Smooth muscle cell (in vitro differentiated cells): ENCODE data around the gene HSD17B8. TPM values are rescaled to one million over a fixed set of nuclear protein-coding genes. Genes with fewer than 3 reads are reported as not detected.

ENCODE experiments used
- DNase-seq: peaks from one replicate; lab custom pipeline; 2025; ENCODE audit not compliant: unreplicated experiment; lab: John Stamatoyannopoulos, UW
- H2AFZ ChIP-seq: fragments of 200-600 bp; sonication (generic); 2 replicates; pipeline ENCODE4 v1.6.0; 2016; ENCODE audit warnings: antibody characterized with exemption, low read depth, mild to moderate bottlenecking
- H3F3A ChIP-seq: fragments of 200-600 bp; sonication (generic); 2 replicates; pipeline ENCODE4 v1.6.0; 2017; ENCODE audit warnings: antibody characterized with exemption, low read depth
- H3K27ac ChIP-seq: fragments of 200-600 bp; sonication (generic); 2 replicates; pipeline ENCODE4 v1.5.1; 2016; ENCODE audit warnings: low read depth, mild to moderate bottlenecking
- H3K27me3 ChIP-seq: fragments of 200-600 bp; sonication (generic); 2 replicates; pipeline ENCODE4 v1.6.1; 2016; ENCODE audit warnings: low read depth, mild to moderate bottlenecking
- H3K36me3 ChIP-seq: fragments of 200-600 bp; sonication (generic); 2 replicates; pipeline ENCODE4 v1.5.1; 2016; ENCODE audit warnings: low read depth
- H3K4me1 ChIP-seq: fragments of 200-600 bp; sonication (generic); 2 replicates; pipeline ENCODE4 v1.5.1; 2016; ENCODE audit warnings: low read depth
- H3K4me2 ChIP-seq: fragments of 200-600 bp; sonication (generic); 2 replicates; pipeline ENCODE4 v1.6.0; 2016; ENCODE audit warnings: mild to moderate bottlenecking
- H3K4me3 ChIP-seq: fragments of 200-600 bp; sonication (generic); 2 replicates; pipeline ENCODE4 v1.5.1; 2016; ENCODE audit warnings: mild to moderate bottlenecking
- H3K79me2 ChIP-seq: fragments of 200-600 bp; sonication (generic); 2 replicates; pipeline ENCODE4 v1.6.0; 2016; ENCODE audit warnings: low read depth, mild to moderate bottlenecking
- H3K9ac ChIP-seq: fragments of 200-600 bp; sonication (generic); 2 replicates; pipeline ENCODE4 v1.6.0; 2016; ENCODE audit warnings: low read depth
- H3K9me3 ChIP-seq: fragments of 200-600 bp; sonication (generic); replicated peaks from 2 replicates; pipeline ENCODE4 v1.5.1; 2016; ENCODE audit warnings: low read depth
- H4K20me1 ChIP-seq: fragments of 200-600 bp; sonication (generic); 2 replicates; pipeline ENCODE4 v1.6.0; 2016; ENCODE audit warnings: low read depth
- CTCF ChIP-seq: fragments of 200-600 bp; sonication (generic); IDR thresholded peaks from 2 replicates; pipeline ENCODE4 v1.5.1; 2017; ENCODE audit warnings: borderline replicate concordance, mild to moderate bottlenecking, antibody characterized with exemption; ENCODE audit not compliant: insufficient read depth, poor library complexity, severe bottlenecking
- WGBS: methylation state at CpG from one replicate; pipeline ENCODE4 v1.1.7; 2016; ENCODE audit warnings: low lambda C conversion rate; 5-methylcytosine and 5-hydroxymethylcytosine counted together
- polyA plus RNA-seq: library from polyadenylated mRNA; unstranded; fragments of >200 nt; fragmentation: Nextera tagmentation; extraction: Ambion mirVana; gene quantifications from 2 replicates; pipeline ENCODE4 v1.2.1, GENCODE V29; 2016
- total RNA-seq: library from RNA; depleted of rRNA; stranded (reverse); fragments of >200 nt; gene quantifications from 2 replicates; pipeline ENCODE4 v1.2.3, GENCODE V29; 2014

HSD17B8 gene
- total and polyA plus RNA-seq, 2 experiments from 2014 or later = 3.7 to 4.9 TPM

GRCh38 chr6:33166363-33166762 lies 38.1 kb upstream of the HSD17B8 start:
- Histone ChIP-seq H3K27ac (no peak overlapping the region), H3K79me2 (no peaks in the 10 kb centered on the region), H3K9me3 (no peaks in the 10 kb centered on the region), H3K4me3 (no peak overlapping the region), H3K36me3 (no peaks in the 10 kb centered on the region), H2AFZ (no peak overlapping the region), H3K9ac (no peak overlapping the region), H3K27me3 (no peaks in the 10 kb centered on the region), H3K4me2 (no peak overlapping the region), H4K20me1 (no peaks in the 10 kb centered on the region), H3F3A (no peaks in the 10 kb centered on the region), H3K4me1 (no peaks in the 10 kb centered on the region)
- WGBS = 82% methylated on average over 6 of the region's 6 CpGs
- no peak for DNase-seq
- no peak for TF ChIP-seq CTCF

- TF ChIP-seq CTCF = no peak
- H3K9ac ChIP-seq = no peak overlapping the region
- H3K27me3 ChIP-seq = no peaks in the 10 kb centered on the region
- H3K4me2 ChIP-seq = no peak overlapping the region
- no peak for DNase-seq
- H3F3A ChIP-seq = no peaks in the 10 kb centered on the region
- H3K36me3 ChIP-seq = no peaks in the 10 kb centered on the region
- 89% methylated on average over 7 of the region's 7 CpGs for WGBS
- H4K20me1 ChIP-seq = no peaks in the 10 kb centered on the region
- H3K79me2 ChIP-seq = no peaks in the 10 kb centered on the region
- no peak overlapping the region for H3K4me3 ChIP-seq
- H3K9me3 ChIP-seq = no peaks in the 10 kb centered on the region
- H3K4me1 ChIP-seq = no peaks in the 10 kb centered on the region
- H3K27ac ChIP-seq = no peak overlapping the region
- no peak overlapping the region for H2AFZ ChIP-seq
Measured at GRCh38 chr6:33166811-33167210, 37.6 kb upstream of the HSD17B8 start.

GRCh38 chr6:33167374-33168283 lies 36.8 kb upstream of the HSD17B8 start:
- Histone ChIP-seq H3K79me2 (no peaks in the 10 kb centered on the region), H3K4me1 (no peaks in the 10 kb centered on the region), H3K9ac (no peak overlapping the region), H3F3A (no peaks in the 10 kb centered on the region), H3K27ac (no peak overlapping the region), H3K36me3 (no peaks in the 10 kb centered on the region), H4K20me1 (no peaks in the 10 kb centered on the region), H3K9me3 (no peaks in the 10 kb centered on the region), H3K4me3 (no peak overlapping the region), H3K27me3 (no peaks in the 10 kb centered on the region), H2AFZ (no peak overlapping the region), H3K4me2 (no peak overlapping the region)
- DNase-seq = no peak
- no peak for TF ChIP-seq CTCF
- WGBS = 94% methylated on average over 14 of the region's 19 CpGs

GRCh38 chr6:33168284-33168601 lies 36.2 kb upstream of the HSD17B8 start:
- TF ChIP-seq CTCF = no peak
- Histone ChIP-seq H2AFZ (no peak overlapping the region), H3K4me1 (no peaks in the 10 kb centered on the region), H3K36me3 (no peaks in the 10 kb centered on the region), H3K4me2 (no peak overlapping the region), H4K20me1 (no peaks in the 10 kb centered on the region), H3F3A (no peaks in the 10 kb centered on the region), H3K27ac (no peak overlapping the region), H3K27me3 (no peaks in the 10 kb centered on the region), H3K4me3 (no peak overlapping the region), H3K79me2 (no peaks in the 10 kb centered on the region), H3K9me3 (no peaks in the 10 kb centered on the region), H3K9ac (no peak overlapping the region)
- DNase-seq = no peak
- WGBS = 79% methylated on average over 6 of the region's 6 CpGs
